ENCODE results near the gene KEL. TPM values are rescaled to one million over a fixed set of nuclear protein-coding genes. Genes with fewer than 3 reads are reported as not detected.

KEL gene
- total RNA-seq, 4 donors from 2014 or later = 0.51 to 0.88 TPM; not detected in 2

- TF ChIP-seq CTCF (IDR thresholded peaks at IDR 0.05; ENCODE audit: low read depth) = no peak
Observed at GRCh38 chr7:142927085-142927745, 34.9 kb downstream of the KEL start.

- TF ChIP-seq CTCF (IDR thresholded peaks at IDR 0.05; ENCODE audit: low read depth) = no peak
Observed at GRCh38 chr7:142925413-142925812, 36.8 kb downstream of the KEL start.

- TF ChIP-seq CTCF (IDR thresholded peaks at IDR 0.05; ENCODE audit: low read depth) = no peak
Observed at GRCh38 chr7:142923391-142923790, 38.8 kb downstream of the KEL start.

GRCh38 chr7:142919656-142920055 is 42.5 kb downstream of the KEL start:
- TF ChIP-seq CTCF (IDR thresholded peaks at IDR 0.05; ENCODE audit: low read depth) = no peak

GRCh38 chr7:142918901-142919300 is 43.3 kb downstream of the KEL start:
- TF ChIP-seq CTCF (IDR thresholded peaks at IDR 0.05; ENCODE audit: low read depth) = no peak

- TF ChIP-seq CTCF (IDR thresholded peaks at IDR 0.05; ENCODE audit: low read depth) = no peak
Observed at GRCh38 chr7:142917447-142917846, 44.7 kb downstream of the KEL start.

- TF ChIP-seq CTCF (IDR thresholded peaks at IDR 0.05; ENCODE audit: low read depth) = no peak
Observed at GRCh38 chr7:142916508-142916907, 45.7 kb downstream of the KEL start.

Measured in subcutaneous adipose tissue (tissue), 4 donors.